GM12891 (cell line): ENCODE results near the gene DGKI.

Experiments
- DNase-seq: peaks from one replicate; pipeline ENCODE4 v3.0.0; 2011; ENCODE audit warnings: low spot score; ENCODE audit not compliant: insufficient read length
- FAIRE-seq: peaks from 2 replicates; lab custom pipeline; 2011; peaks lifted over from hg19 to GRCh38; lab: Jason Lieb, UNC
- PAX5 ChIP-seq: IDR thresholded peaks from 2 replicates; pipeline ENCODE4 v1.6.1; 2011; ENCODE audit warnings: low read length, moderate library complexity, mild to moderate bottlenecking; ENCODE audit not compliant: insufficient read depth, severe bottlenecking
- POLR2A ChIP-seq: IDR thresholded peaks from 2 replicates; pipeline ENCODE4 v1.6.1; 2011; ENCODE audit warnings: low read depth, low read length, control low read depth
- POLR2AphosphoS5 ChIP-seq: IDR thresholded peaks from 2 replicates; pipeline ENCODE4 v1.6.1; 2011; ENCODE audit warnings: low read depth, low read length, control low read depth
- POU2F2 ChIP-seq: IDR thresholded peaks from 2 replicates; pipeline ENCODE4 v1.6.1; 2011; ENCODE audit warnings: low read depth, mild to moderate bottlenecking, control low read depth, low read length, moderate library complexity
- SPI1 ChIP-seq: IDR thresholded peaks from 2 replicates; pipeline ENCODE4 v1.6.1; 2011; ENCODE audit warnings: low read depth, low read length, control low read depth
- TAF1 ChIP-seq: IDR thresholded peaks from 2 replicates; pipeline ENCODE4 v1.6.1; 2011; ENCODE audit warnings: low read depth, low read length, control low read depth

Gene DGKI

GRCh38 chr7:137354396-137354795 is 492.4 kb downstream of the DGKI start:
- no peak for TF ChIP-seq TAF1
- DNase-seq (no peak), FAIRE-seq (no peak)

GRCh38 chr7:137351941-137352340 is 494.8 kb downstream of the DGKI start:
- FAIRE-seq (no peak), DNase-seq (no peak)
- no peak for TF ChIP-seq POLR2A
- TF ChIP-seq SPI1, result no peak
- TF ChIP-seq TAF1, result no peak
- TF ChIP-seq POU2F2, result no peak
- no peak for TF ChIP-seq POLR2AphosphoS5
- TF ChIP-seq PAX5, result no peak

DNA sequence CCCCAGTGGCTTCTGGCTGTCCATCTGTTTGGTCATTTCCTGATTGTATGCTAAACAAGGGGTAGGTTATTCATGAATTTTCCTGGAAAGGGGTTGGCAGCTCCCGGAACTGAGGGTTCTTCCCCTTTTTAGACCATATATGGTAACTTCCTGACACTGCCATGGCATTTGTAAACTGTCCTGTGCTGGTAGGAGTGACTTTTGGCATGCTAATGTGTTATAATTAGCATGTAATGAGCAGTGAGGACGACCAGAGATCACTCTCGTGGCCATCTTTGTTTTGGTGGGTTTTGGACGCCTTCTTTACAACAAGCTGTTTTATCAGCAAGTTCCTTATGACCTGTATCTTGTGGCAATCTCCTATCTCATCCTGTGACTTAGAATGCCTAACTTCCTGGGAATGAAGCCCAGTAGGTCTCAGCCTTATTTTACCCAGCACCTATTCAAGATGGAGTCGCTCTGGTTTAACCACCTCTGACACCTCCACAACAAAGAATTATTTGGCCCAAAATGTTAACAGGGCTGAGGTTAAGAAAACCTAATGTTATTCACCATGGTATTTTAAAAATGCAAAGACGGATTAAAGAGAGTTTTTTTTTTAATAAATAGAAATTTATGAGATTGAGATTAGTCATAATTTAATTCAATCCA is 500.9 kb downstream of the DGKI start:
- no peak for FAIRE-seq
- no peak for DNase-seq
- no peak for TF ChIP-seq SPI1
- TF ChIP-seq POLR2AphosphoS5, result no peak
- no peak for TF ChIP-seq POU2F2
- no peak for TF ChIP-seq TAF1
- TF ChIP-seq PAX5, result no peak

- DNase-seq (no peak), FAIRE-seq (no peak)
- no peak for TF ChIP-seq SPI1
- TF ChIP-seq PAX5, result no peak
- no peak for TF ChIP-seq TAF1
These were observed 503.4 kb downstream of the DGKI start, which contains the start of gene PTN for GRCh38 chr7:137343281-137343841. Gene PTN, minus strand, starts transcription at chr7:137343733. Its CDS starts 88,760 bp downstream, at chr7:137254973.

- FAIRE-seq, result no peak
- no peak for TF ChIP-seq POLR2A
- TF ChIP-seq SPI1, result no peak
- no peak for TF ChIP-seq PAX5
- TF ChIP-seq POU2F2, result no peak
- no peak for TF ChIP-seq TAF1
- no peak for TF ChIP-seq POLR2AphosphoS5
- DNase-seq, result no peak
These were observed 503.9 kb downstream of the DGKI start for GRCh38 chr7:137342828-137343261.

DNA sequence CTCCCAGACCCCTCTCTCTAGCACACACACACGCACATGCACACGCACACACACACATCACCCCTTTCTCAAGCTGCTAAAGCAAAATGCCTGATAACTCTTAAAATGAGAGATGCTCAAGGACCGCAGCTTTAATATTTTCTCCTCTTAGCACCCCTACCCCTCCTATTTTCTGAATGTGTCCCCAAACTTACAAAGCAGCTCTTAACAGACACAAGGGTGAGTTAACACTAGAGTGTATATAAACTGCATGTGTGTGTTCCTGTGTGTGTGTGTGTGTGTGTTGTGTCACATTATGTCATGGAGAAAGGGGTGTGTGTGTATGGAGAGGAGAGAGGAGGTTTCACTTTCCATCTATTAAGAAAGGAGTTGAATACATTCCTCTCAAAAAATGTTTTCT is 504.5 kb downstream of the DGKI start:
- FAIRE-seq, result no peak
- no peak for TF ChIP-seq POU2F2
- TF ChIP-seq TAF1, result no peak
- TF ChIP-seq POLR2AphosphoS5, result no peak
- no peak for TF ChIP-seq SPI1
- TF ChIP-seq PAX5, result no peak
- no peak for TF ChIP-seq POLR2A
- no peak for DNase-seq

- no peak for FAIRE-seq
- no peak for TF ChIP-seq POLR2A
- no peak for TF ChIP-seq PAX5
- DNase-seq, result no peak
These were observed 508.9 kb downstream of the DGKI start for GRCh38 chr7:137337902-137338301.

DNA sequence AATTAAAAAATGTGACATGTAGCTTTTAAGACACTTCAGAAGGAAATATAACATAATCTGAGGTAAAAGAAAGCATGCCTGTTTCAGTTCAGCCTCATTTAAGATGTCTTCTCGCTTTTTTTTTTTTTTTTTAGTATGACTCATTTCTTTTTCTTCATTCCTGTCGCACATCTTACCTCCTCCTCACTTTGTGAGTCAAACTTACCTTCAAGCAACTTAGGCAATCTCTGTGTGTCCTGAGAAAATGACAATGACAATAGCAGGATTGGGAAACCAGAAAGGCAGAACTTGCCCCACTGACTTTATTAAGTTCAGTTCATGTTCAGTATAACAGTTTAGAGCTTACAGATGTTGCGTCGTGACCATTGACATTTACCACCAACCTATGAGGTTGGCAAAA is 511.0 kb downstream of the DGKI start:
- FAIRE-seq, result no peak
- TF ChIP-seq SPI1 (no peak), TAF1 (no peak), PAX5 (no peak), POLR2A (no peak), POLR2AphosphoS5 (no peak), POU2F2 (no peak)
- DNase-seq, result no peak

GRCh38 chr7:137331378-137331777 is 515.4 kb downstream of the DGKI start:
- TF ChIP-seq PAX5 (no peak), POLR2A (no peak), POU2F2 (no peak), POLR2AphosphoS5 (no peak), SPI1 (no peak), TAF1 (no peak)
- DNase-seq (no peak), FAIRE-seq (no peak)
